ENCODE measurements around the gene CCDC28A.

- TF ChIP-seq POLR2A (IDR thresholded peaks at IDR 0.05) (no peak), CTCF (IDR thresholded peaks at IDR 0.05) (no peak), POLR2AphosphoS5 (IDR thresholded peaks at IDR 0.05) (no peak), EP300 (IDR thresholded peaks at IDR 0.05; ENCODE audit: low read depth) (no peak)
These were observed 12.4 kb downstream of the CCDC28A start for GRCh38 chr6:138785980-138786379.
